ENCODE results near the gene ARHGEF6.
A peak's percentile ranks its signal among the peaks of the same experiment; 100 is the strongest.

Gene ARHGEF6

GRCh38 chrX:136779346-136779781 is 1.4 kb downstream of the ARHGEF6 start:
- TF ChIP-seq TAF1 (IDR thresholded peaks at IDR 0.05; ENCODE audit: borderline replicate concordance, insufficient read depth, low read length): no peak
- TF ChIP-seq SIN3A (IDR thresholded peaks at IDR 0.05; ENCODE audit: borderline replicate concordance, insufficient read depth, low read length): no peak
- TF ChIP-seq, protein P1, sequence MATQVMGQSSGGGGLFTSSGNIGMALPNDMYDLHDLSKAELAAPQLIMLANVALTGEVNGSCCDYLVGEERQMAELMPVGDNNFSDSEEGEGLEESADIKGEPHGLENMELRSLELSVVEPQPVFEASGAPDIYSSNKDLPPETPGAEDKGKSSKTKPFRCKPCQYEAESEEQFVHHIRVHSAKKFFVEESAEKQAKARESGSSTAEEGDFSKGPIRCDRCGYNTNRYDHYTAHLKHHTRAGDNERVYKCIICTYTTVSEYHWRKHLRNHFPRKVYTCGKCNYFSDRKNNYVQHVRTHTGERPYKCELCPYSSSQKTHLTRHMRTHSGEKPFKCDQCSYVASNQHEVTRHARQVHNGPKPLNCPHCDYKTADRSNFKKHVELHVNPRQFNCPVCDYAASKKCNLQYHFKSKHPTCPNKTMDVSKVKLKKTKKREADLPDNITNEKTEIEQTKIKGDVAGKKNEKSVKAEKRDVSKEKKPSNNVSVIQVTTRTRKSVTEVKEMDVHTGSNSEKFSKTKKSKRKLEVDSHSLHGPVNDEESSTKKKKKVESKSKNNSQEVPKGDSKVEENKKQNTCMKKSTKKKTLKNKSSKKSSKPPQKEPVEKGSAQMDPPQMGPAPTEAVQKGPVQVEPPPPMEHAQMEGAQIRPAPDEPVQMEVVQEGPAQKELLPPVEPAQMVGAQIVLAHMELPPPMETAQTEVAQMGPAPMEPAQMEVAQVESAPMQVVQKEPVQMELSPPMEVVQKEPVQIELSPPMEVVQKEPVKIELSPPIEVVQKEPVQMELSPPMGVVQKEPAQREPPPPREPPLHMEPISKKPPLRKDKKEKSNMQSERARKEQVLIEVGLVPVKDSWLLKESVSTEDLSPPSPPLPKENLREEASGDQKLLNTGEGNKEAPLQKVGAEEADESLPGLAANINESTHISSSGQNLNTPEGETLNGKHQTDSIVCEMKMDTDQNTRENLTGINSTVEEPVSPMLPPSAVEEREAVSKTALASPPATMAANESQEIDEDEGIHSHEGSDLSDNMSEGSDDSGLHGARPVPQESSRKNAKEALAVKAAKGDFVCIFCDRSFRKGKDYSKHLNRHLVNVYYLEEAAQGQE (IDR thresholded peaks at IDR 0.05; ENCODE audit: insufficient read depth in 1 of 2, low read depth in 2 of 2, low read length in 2 of 2): no peak
- no peak for TF ChIP-seq POLR2AphosphoS5 (IDR thresholded peaks at IDR 0.05; ENCODE audit: low read depth, low read length)
- no peak for TF ChIP-seq FOXP2 (optimal IDR thresholded peaks at IDR 0.05; ENCODE audit: borderline replicate concordance, extremely low read depth, extremely low read length, insufficient read depth)

GRCh38 chrX:136778916-136779315 is 1.8 kb downstream of the ARHGEF6 start:
- TF ChIP-seq FOXP2 (optimal IDR thresholded peaks at IDR 0.05; ENCODE audit: borderline replicate concordance, extremely low read depth, extremely low read length, insufficient read depth): no peak
- no peak for TF ChIP-seq SIN3A (IDR thresholded peaks at IDR 0.05; ENCODE audit: borderline replicate concordance, insufficient read depth, low read length)
- TF ChIP-seq TAF1 (IDR thresholded peaks at IDR 0.05; ENCODE audit: borderline replicate concordance, insufficient read depth, low read length): no peak
- TF ChIP-seq POLR2AphosphoS5 (IDR thresholded peaks at IDR 0.05; ENCODE audit: low read depth, low read length): no peak
- TF ChIP-seq, protein P1 (IDR thresholded peaks at IDR 0.05; ENCODE audit: insufficient read depth in 1 of 2, low read depth in 2 of 2, low read length in 2 of 2): no peak

DNA sequence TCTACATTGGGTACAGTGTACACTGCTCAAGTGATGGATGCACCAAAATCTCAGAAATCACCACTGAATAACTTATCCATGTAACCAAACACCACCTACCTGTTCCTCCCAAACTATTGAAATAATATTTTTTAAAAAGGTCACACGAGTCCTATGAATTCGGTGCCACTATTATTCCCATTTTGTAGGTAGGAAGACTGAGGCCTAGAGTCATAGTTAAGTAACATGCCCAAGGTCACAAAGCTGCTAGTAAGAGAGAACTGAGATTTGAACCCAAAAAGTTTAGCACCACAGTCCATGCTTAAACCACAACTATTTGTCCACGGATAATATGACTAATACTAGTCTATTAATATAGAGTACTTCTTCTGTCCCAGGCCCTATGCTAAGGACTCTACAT is 2.7 kb downstream of the ARHGEF6 start:
- TF ChIP-seq TAF1 (IDR thresholded peaks at IDR 0.05; ENCODE audit: borderline replicate concordance, insufficient read depth, low read length): no peak

DNA sequence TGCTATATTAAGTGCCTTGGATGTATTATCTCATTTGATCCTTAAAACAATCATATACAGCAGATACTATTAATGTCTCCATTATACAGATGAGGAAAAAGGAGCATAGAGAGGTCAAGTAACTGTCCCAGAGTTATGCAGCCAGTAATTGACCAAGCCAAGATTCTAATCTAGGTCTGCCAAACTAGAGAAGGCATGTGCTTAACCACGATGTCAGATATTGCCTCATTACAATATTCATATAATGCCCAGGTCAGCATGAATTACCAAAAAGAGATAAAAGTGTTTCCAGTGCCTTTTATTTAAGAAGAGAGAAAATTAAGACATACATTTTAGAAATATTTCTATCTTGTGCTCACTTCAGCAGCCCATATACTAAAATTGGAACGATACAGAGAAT is 7.1 kb downstream of the ARHGEF6 start:
- TF ChIP-seq TAF1 (IDR thresholded peaks at IDR 0.05; ENCODE audit: borderline replicate concordance, insufficient read depth, low read length): no peak
- TF ChIP-seq, protein P1 (IDR thresholded peaks at IDR 0.05; ENCODE audit: insufficient read depth in 1 of 2, low read depth in 2 of 2, low read length in 2 of 2): no peak
- no peak for TF ChIP-seq SIN3A (IDR thresholded peaks at IDR 0.05; ENCODE audit: borderline replicate concordance, insufficient read depth, low read length)
- TF ChIP-seq POLR2AphosphoS5 (IDR thresholded peaks at IDR 0.05; ENCODE audit: low read depth, low read length): no peak
- no peak for TF ChIP-seq FOXP2 (optimal IDR thresholded peaks at IDR 0.05; ENCODE audit: borderline replicate concordance, extremely low read depth, extremely low read length, insufficient read depth)

GRCh38 chrX:136768469-136769084 is 12.2 kb downstream of the ARHGEF6 start:
- TF ChIP-seq POLR2AphosphoS5 (IDR thresholded peaks at IDR 0.05; ENCODE audit: low read depth, low read length): no peak
- no peak for TF ChIP-seq SIN3A (IDR thresholded peaks at IDR 0.05; ENCODE audit: borderline replicate concordance, insufficient read depth, low read length)
- peak; percentile 43; the same call in 1 of the 2 replicates for TF ChIP-seq TAF1 (IDR thresholded peaks at IDR 0.05; ENCODE audit: borderline replicate concordance, insufficient read depth, low read length)
- no peak for TF ChIP-seq FOXP2 (optimal IDR thresholded peaks at IDR 0.05; ENCODE audit: borderline replicate concordance, extremely low read depth, extremely low read length, insufficient read depth)

- no peak for TF ChIP-seq SIN3A (IDR thresholded peaks at IDR 0.05; ENCODE audit: borderline replicate concordance, insufficient read depth, low read length)
- peak; percentile 86 for TF ChIP-seq FOXP2 (optimal IDR thresholded peaks at IDR 0.05; ENCODE audit: borderline replicate concordance, extremely low read depth, extremely low read length, insufficient read depth)
- TF ChIP-seq POLR2AphosphoS5 (IDR thresholded peaks at IDR 0.05; ENCODE audit: low read depth, low read length): 0 out of 2 replicates have a peak, but pooled peaks have one; percentile 40
Observed at GRCh38 chrX:136767104-136767941, 13.4 kb downstream of the ARHGEF6 start.
